MM.1S (cell line): ENCODE results near the gene IL11.

Experiments used
- EZH2 ChIP-seq: fragments of 300-600 bp; sonication (generic); optimal IDR thresholded peaks from 2 replicates; pipeline ENCODE3; 2017; ENCODE audit warnings: low read depth, mild to moderate bottlenecking, antibody characterized with exemption, low read length, mixed read lengths
- TF ChIP-seq, protein P1 (sequence below): fragments of 300-600 bp; sonication (generic); IDR thresholded peaks from 2 replicates; pipeline ENCODE4 v1.5.1; 2016; ENCODE audit warnings: antibody characterized with exemption, low read length, mixed read lengths

DNA sequence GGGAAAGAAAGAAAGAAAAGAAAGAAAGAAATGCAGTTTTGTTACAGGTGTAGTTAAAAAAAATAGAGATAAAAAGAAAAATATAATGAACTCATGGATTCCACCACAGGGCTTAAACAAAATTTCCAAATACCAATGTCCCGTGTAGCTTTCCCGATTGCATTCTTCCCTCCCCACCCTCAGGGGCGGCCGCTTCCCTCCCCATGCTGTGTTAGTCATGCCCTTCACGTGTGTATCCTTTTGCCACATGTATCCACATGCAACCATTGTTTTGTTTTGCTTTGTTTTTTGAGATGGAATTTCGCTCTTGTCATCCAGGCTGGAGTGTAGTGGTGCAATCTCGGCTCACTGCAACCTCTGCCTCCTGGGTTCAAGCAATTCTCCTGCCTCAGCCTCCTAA is 34.2 kb downstream of the IL11 start:
- no peak for TF ChIP-seq EZH2
- TF ChIP-seq, protein P1, sequence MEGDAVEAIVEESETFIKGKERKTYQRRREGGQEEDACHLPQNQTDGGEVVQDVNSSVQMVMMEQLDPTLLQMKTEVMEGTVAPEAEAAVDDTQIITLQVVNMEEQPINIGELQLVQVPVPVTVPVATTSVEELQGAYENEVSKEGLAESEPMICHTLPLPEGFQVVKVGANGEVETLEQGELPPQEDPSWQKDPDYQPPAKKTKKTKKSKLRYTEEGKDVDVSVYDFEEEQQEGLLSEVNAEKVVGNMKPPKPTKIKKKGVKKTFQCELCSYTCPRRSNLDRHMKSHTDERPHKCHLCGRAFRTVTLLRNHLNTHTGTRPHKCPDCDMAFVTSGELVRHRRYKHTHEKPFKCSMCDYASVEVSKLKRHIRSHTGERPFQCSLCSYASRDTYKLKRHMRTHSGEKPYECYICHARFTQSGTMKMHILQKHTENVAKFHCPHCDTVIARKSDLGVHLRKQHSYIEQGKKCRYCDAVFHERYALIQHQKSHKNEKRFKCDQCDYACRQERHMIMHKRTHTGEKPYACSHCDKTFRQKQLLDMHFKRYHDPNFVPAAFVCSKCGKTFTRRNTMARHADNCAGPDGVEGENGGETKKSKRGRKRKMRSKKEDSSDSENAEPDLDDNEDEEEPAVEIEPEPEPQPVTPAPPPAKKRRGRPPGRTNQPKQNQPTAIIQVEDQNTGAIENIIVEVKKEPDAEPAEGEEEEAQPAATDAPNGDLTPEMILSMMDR, result no peak
